ENCODE data around the gene RDX.

Gene RDX

DNA sequence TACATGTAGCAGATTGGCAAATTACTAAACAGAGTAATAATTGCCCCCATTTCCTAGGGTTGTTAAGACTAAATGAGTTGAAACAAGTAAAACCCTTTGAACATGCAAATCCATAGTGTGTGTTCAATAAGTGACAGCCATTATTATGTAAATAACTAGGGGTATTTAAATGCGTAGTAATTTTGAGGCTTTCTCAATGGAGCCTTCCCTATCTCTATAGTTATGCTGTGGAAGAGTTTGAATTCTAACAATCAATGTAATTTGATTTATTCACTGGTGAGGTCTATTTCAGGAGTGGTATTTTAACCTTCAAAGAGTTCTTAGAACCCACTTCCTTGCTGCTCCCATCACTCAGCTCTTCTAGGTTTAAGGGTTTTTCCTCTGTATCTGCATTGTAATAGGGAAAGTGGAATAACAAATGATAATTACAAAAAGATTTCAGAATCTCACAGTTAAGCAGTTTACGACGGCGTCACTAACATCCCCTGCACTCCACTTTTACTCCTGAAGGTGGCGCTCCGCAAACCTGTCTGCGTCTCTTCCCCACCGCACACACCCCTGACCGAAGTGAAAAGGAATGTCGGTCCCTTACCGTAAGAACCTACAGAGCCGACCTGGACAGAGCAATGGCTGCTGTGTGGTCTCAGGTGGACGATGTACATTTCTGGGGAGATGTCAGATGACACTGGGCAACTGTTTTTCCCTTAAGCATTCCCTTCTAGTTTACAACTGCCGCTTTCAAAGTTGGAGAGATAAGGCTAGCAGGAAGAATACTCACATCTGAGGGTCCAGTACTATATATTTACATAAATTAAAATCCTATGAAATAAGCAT is 122.4 kb downstream of the RDX start:
- peak in 1 of 2 donors; percentile 38 for DNase-seq (ENCODE audit: low read depth in 1 of 2, low spot score in 1 of 2)

GRCh38 chr11:110172468-110173065 is 123.8 kb downstream of the RDX start:
- no peak for DNase-seq (ENCODE audit: low read depth in 1 of 2, low spot score in 1 of 2)

- no peak for DNase-seq (ENCODE audit: low read depth in 1 of 2, low spot score in 1 of 2)
Observed at GRCh38 chr11:110169738-110170137, 126.7 kb downstream of the RDX start.

- DNase-seq (ENCODE audit: low read depth in 1 of 2, low spot score in 1 of 2) = no peak
Observed at GRCh38 chr11:110168033-110168803, 128.2 kb downstream of the RDX start.

GRCh38 chr11:110165039-110165925 is 131.1 kb downstream of the RDX start:
- DNase-seq (ENCODE audit: low read depth in 1 of 2, low spot score in 1 of 2) = no peak

- no peak for DNase-seq (ENCODE audit: low read depth in 1 of 2, low spot score in 1 of 2)
Observed at GRCh38 chr11:110162216-110162615, 134.2 kb downstream of the RDX start.

GRCh38 chr11:110161061-110161460 is 135.4 kb downstream of the RDX start:
- no peak for DNase-seq (ENCODE audit: low read depth in 1 of 2, low spot score in 1 of 2)

DNA sequence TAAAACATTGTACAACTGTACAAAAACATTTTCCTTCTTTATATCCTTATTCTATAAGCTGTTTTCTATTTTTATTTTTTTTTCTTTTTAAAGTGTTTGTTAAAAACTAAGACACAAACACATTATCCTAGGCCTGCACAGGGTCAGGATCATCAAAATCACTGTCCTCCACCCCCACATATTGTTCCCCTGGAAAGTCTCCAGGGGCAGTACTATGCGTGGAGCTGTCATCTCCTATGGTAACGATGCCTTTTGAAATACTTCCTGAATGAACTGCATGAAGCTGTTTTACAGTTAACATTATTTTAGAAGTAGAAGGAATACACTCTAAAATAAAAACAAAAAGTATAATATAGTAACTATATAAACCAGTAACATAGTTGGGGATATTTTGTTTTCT is 136.0 kb downstream of the RDX start:
- DNase-seq (ENCODE audit: low read depth in 1 of 2, low spot score in 1 of 2) = no peak

- DNase-seq (ENCODE audit: low read depth in 1 of 2, low spot score in 1 of 2) = no peak
Observed at GRCh38 chr11:110160016-110160415, 136.4 kb downstream of the RDX start.

GRCh38 chr11:110159476-110159875 is 136.9 kb downstream of the RDX start:
- DNase-seq (ENCODE audit: low read depth in 1 of 2, low spot score in 1 of 2) = no peak

DNA sequence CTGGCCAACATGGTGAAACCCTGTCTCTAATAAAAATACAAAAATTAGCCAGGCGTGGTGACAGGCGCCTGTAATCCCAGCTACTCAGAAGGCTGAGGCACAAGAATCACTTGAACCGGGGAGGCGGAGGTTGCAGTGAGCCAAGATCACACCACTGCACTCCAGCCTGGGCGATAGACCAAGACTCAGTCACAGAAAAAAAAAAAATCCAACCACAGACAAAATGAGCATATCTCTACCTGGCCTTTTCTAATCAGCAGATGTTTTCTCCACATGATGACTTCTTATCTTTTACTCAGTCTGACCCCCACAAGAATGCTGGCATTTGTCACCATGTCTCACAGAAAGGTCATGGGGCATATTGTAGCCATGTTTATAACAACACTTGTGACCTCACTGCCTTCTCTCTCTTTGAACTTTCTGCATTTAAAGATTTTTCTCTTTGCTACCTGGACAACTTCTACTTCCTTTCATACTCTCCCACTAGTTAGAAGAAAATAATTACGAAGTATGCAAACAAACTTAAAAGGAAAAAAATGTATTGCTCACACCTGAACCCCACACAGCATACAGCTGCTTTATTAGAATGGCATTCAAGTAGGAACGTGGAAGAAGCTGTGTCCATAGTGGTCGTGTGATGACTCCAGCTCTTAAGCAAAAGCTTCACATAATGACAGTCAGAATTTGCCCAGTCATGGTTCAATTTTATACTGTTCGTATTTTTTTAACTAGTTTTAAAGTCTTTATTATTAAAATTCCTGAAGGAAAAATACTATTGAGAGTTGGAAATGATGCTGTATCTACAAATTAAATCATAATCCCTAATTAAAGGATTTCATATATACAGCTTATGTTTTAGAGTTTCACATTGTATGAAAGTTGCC is 137.9 kb downstream of the RDX start:
- DNase-seq (ENCODE audit: low read depth in 1 of 2, low spot score in 1 of 2) = no peak

DNA sequence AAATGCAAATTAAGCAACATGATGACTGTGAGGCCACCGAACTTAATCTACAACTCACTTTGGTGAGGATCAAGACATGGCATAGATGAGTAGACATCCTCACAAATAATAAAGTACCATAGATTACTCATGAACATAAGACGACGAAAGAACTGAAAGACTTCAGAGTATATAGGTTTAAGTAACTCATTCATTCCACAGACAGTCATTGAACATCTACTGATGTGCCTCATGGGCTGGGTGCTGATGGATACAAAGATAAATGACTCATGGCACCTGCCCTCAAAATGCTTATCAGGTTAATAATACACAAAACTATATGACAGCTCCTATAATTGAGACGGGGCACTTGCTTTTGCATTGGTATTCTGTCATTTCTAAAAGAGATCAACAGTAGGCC is 139.9 kb downstream of the RDX start:
- DNase-seq (ENCODE audit: low read depth in 1 of 2, low spot score in 1 of 2) = no peak

DNA sequence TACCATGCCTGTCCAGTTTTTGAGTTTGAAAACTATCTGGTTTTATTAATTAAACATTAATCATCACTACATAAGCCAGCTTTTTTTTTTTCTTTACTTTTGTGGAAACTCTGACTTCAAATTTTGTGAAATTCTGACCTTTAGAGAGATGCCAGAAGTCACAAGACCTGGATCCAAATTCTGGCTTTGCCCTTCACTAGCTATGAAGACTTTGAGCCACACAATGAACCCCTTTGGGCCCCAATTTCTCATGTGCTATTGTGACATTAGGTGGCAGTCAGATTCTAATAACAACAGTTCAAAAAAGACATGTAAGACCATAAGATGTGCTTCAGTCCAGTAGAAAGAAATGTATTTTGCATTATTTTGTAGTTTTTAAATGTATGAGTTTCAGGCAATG is 142.9 kb downstream of the RDX start:
- DNase-seq (ENCODE audit: low read depth in 1 of 2, low spot score in 1 of 2) = no peak

DNA sequence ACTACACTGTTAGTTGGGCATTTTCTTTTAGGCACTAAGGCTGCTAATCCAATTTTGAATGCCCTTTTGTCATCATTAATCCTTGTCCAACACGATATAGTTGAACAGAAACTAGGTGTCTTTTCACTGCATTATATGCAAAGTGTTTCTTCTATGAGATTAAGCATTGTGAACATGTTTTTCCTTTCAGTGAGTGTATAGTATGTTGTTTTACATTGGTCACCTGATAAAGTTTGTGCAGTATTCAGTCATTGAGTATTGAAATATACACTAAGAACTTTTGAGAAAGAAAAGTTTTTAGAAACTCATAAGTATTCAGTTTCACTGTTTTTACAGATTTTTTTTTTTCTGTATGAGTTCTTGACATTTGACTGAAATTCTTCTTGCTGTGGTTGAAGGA is 144.2 kb downstream of the RDX start:
- DNase-seq (ENCODE audit: low read depth in 1 of 2, low spot score in 1 of 2) = no peak

DNA sequence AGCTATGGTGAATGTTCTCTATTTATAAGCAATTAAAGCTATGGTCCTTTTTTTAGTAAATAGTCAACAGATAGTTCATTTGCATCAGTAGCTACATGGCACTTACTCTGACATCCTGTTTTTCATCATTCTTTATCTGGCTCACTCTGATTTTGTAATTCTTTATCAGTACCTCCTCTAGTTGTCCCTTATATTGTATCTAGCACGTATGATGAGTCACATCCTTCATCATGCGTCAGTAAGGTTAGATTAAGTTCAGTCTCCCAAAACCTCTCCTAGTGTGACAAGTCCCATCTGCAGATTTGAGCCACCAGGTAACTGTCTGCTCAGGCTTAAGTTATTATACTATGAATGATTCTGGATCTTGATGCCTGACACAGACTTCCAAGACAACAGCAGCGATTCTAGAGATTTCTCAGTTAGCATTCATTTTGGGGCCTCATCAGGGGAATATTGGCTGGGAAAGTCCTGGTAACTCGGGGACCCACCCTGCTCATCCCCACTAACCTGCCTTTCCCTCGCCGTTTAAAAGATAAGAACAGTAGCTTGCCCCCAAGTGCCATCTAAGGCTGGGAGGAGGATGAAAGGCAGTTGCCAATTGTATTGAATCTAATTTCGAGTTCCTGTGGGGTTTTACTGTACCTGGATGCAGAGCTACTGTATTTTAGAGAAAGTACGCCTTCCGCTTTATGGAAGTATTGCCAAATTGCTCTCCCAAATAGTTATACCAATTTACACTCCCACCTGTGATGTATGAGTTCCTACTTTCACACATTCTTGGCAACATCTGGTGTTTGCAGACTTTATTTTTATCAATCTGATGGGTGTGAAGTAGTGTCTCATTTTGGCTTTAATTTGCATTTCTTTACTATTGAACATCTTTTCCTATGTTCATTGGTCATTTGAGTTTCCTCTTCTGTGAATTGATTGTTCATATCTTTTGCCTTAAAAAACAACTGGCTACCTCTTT is 147.4 kb downstream of the RDX start:
- DNase-seq (ENCODE audit: low read depth in 1 of 2, low spot score in 1 of 2) = no peak

DNA sequence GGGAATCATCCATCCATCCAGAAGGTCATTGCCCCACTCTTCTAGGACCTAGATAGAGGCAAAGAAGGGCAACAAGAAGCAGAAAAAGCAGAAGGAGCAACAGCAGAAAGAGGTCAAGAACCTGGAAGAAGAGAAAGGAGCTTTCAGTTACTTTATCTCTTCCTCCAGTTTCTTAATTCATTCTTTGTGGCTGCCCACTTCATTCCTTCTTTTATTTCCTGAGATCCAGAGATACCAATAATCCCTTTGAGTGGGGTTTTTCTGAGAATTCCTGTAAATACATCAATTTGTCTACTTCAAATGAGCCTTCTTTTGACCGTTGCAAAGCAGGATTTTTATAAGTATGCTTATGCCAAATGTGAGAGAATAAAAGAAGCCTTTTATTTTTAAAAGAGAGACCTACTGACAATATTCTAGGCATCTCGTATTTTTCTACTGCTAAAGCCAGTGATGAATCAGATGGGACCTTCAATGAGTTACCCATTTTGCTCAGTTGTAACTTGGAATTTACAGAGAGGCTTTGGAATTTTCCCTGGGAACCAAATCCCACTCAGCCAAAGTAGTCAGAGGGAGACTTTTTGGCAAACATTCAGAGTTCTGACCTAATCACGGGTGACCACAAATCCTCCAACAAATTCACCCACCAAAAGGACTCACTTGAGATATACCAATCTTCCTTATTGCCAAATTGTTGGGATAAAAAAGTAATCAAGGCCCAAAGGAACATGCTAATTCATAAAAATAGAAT is 148.3 kb downstream of the RDX start:
- no peak for DNase-seq (ENCODE audit: low read depth in 1 of 2, low spot score in 1 of 2)

DNA sequence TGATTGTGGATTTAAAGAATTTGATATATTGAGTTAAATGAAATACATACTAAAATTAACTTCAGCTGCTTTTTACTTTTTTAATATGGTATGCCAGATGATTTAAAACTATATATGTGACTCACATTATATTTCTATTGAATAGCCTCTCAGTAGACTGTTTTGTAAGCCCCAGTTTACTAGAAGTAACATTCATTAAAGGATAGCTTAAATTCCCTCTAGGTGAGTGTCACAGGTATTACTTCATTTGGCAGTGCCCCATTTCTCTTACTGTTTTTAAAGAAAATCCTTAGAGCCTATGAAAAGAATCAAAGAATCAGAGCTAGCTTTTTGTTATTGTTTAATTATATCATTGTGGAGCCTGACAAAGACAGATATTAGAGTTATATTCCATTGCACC is 154.6 kb downstream of the RDX start:
- DNase-seq (ENCODE audit: low read depth in 1 of 2, low spot score in 1 of 2) = no peak

- no peak for DNase-seq (ENCODE audit: low read depth in 1 of 2, low spot score in 1 of 2)
Observed at GRCh38 chr11:110134110-110134509, 162.3 kb downstream of the RDX start.
